Lower leg skin (tissue), 3 donors: ENCODE measurements around the gene OR4X1.

Experiments used
- POLR2A ChIP-seq, 2 donors: fragments of 450-650 bp; IDR thresholded peaks; one replicate each; pipeline ENCODE4 v1.6.1; 2016 to 2017; ENCODE audit warnings: antibody characterized with exemption in 2 of 2, mild to moderate bottlenecking in 1 of 2, moderate library complexity in 1 of 2
- TF ChIP-seq, protein P1 (sequence below), 3 donors: fragments of 450-650 bp; IDR thresholded peaks; one replicate each; pipeline ENCODE4 v1.5.1; 2016; ENCODE audit warnings: antibody characterized with exemption in 3 of 3, mild to moderate bottlenecking in 3 of 3, moderate library complexity in 2 of 3

GRCh38 chr11:48237727-48238126, 25.9 kb upstream of the OR4X1 start:
- TF ChIP-seq, protein P1, sequence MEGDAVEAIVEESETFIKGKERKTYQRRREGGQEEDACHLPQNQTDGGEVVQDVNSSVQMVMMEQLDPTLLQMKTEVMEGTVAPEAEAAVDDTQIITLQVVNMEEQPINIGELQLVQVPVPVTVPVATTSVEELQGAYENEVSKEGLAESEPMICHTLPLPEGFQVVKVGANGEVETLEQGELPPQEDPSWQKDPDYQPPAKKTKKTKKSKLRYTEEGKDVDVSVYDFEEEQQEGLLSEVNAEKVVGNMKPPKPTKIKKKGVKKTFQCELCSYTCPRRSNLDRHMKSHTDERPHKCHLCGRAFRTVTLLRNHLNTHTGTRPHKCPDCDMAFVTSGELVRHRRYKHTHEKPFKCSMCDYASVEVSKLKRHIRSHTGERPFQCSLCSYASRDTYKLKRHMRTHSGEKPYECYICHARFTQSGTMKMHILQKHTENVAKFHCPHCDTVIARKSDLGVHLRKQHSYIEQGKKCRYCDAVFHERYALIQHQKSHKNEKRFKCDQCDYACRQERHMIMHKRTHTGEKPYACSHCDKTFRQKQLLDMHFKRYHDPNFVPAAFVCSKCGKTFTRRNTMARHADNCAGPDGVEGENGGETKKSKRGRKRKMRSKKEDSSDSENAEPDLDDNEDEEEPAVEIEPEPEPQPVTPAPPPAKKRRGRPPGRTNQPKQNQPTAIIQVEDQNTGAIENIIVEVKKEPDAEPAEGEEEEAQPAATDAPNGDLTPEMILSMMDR (IDR thresholded peaks at IDR 0.05) = no peak
- TF ChIP-seq POLR2A (IDR thresholded peaks at IDR 0.05) = no peak
